ENCODE results near the gene TBXT.

Gene TBXT

DNA sequence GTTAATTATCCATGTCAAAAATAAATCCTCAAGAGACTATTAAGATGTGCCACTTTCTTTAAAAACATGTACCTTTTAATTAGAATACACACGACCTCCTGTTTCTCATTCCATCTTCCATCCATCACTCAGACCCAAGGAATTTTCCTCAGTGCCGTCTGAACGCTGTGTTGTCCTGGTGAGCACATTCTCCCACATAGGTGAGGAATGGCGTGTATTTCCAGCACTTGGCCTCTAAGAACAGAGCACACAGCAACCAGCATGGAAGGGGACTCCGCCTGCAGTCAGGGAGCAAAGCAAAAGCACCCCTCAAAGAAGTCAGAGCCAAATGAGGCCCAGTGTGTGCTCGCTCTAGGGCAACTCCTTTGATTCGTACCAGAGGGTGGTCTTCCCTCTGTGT, 45.9 kb downstream of the TBXT start:
- in situ Hi-C loops (cut with HindIII; ENCODE audit: low sequenced_read_pairs), result no loop called here

- in situ Hi-C loops (cut with HindIII; ENCODE audit: low sequenced_read_pairs), result no loop called here
Observed at GRCh38 chr6:166119116-166119911, 48.3 kb downstream of the TBXT start.

- in situ Hi-C loops (cut with HindIII; ENCODE audit: low sequenced_read_pairs), result no loop called here
Observed at GRCh38 chr6:166115609-166116008, 52.0 kb downstream of the TBXT start.

GRCh38 chr6:166112580-166112979, 55.1 kb downstream of the TBXT start:
- in situ Hi-C loops (cut with HindIII; ENCODE audit: low sequenced_read_pairs), result no loop called here

DNA sequence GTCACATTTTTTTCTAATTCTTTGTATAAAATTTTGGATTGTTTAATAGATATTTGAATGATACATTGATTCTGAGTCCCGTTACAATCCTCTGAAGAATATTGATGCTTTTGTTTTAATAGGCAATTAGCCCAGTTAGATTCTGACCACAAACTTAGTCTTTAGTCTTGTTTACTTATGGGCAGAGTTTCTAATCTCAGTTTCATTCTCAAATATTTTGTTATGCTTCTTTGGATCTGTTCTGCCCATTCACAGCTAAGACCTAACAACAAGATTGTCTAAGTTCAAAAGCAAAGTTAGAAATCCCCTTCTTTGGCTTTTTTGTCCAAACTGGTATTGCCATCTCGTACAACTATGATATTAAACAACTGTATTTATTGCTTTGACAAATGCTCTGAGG, 58.0 kb downstream of the TBXT start:
- in situ Hi-C loops (cut with HindIII; ENCODE audit: low sequenced_read_pairs), result no loop called here
